ENCODE measurements around the gene ZSCAN25. TPM values are rescaled to one million over a fixed set of nuclear protein-coding genes. Genes with fewer than 3 reads are reported as not detected.
"Not testable (repeated sequence)": the region's sequence is repeated elsewhere in the genome, so short reads cannot be mapped to it uniquely, and the experiment has no call there.

The ZSCAN25 gene
- total RNA-seq, 1 donor from 2014 or later = 22.9 TPM

DNA sequence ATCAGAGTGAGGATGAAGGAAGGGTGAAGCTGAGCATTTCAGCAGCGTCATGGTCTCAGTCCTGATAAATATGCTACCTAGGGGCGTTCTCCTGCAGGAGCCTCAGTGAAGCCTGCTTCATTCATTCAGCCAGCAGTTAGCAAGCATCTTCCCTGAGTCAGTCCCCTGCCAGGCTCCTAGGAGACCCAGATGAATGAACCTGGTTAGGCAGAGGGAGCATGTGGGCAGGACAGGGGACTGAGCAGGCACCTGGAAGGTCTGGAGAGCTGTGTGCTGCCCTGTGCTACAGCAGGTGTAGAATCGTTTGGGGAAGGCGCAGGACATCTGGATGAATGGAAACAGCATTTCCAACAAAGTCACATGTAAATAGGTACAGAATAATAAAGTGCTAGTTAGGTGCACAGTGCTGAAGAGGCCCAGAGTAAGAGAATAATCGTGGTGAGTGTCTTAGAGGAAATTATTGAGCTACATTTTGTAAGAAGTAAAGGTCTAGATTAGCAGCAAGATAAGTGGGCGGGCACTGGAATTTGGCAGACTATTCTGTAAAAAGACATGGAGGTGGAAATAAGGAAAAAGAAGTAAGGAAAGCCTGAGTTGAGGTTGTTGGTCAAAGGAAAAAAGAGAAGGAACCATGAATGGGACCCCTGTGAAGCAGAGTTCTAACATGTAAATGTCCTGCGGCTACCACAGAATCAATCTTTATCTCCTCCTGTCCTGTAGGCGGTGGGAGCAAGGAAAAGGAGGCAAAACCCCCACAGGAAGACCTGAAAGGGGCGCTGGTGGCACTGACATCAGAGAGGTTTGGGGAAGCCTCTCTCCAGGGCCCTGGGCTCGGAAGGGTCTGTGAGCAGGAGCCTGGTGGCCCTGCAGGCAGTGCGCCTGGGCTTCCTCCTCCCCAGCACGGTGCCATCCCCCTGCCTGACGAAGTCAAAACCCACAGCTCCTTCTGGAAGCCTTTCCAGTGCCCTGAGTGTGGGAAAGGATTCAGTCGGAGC lies 12.0 kb downstream of the ZSCAN25 start:
- TF ChIP-seq CTCF (conservative IDR thresholded peaks at IDR 0.05) = no peak
- Mint-ChIP-seq H3K36me3 (peaks cover 36% of the 10 kb centered on the region), H3K27me3 (no peaks in the 10 kb centered on the region)

DNA sequence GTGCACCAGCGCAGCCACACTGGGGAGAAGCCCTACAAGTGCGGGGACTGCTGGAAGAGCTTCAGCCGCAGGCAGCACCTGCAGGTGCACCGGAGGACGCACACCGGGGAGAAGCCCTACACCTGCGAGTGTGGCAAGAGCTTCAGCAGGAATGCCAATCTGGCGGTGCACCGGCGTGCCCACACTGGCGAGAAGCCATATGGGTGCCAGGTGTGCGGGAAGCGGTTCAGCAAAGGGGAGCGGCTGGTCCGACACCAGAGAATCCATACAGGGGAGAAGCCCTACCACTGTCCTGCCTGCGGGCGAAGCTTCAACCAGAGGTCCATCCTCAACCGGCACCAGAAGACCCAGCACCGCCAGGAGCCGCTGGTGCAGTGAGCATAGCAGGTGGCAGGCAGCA lies 12.9 kb downstream of the ZSCAN25 start:
- Mint-ChIP-seq H3K4me1 (ENCODE audit: unreplicated experiment) (peaks cover 6% of the 10 kb centered on the region), H3K9me3 (no peaks in the 10 kb centered on the region), H3K27ac (no peak overlapping the region), H3K4me3 (no peak overlapping the region), H3K36me3 (peaks cover 36% of the 10 kb centered on the region), H3K27me3 (no peaks in the 10 kb centered on the region)
- DNase-seq (ENCODE audit: extremely low spot score, unreplicated experiment) = no peak
- no peak for TF ChIP-seq CTCF (conservative IDR thresholded peaks at IDR 0.05)

More for the DNA sequence above, 12.0 kb downstream of the ZSCAN25 start:
- Mint-ChIP-seq H3K4me3 (no peak overlapping the region), H3K9me3 (no peaks in the 10 kb centered on the region), H3K4me1 (ENCODE audit: unreplicated experiment) (peaks cover 6% of the 10 kb centered on the region), H3K27ac (no peak overlapping the region)
- peak; percentile 40 for DNase-seq (ENCODE audit: extremely low spot score, unreplicated experiment)

DNA sequence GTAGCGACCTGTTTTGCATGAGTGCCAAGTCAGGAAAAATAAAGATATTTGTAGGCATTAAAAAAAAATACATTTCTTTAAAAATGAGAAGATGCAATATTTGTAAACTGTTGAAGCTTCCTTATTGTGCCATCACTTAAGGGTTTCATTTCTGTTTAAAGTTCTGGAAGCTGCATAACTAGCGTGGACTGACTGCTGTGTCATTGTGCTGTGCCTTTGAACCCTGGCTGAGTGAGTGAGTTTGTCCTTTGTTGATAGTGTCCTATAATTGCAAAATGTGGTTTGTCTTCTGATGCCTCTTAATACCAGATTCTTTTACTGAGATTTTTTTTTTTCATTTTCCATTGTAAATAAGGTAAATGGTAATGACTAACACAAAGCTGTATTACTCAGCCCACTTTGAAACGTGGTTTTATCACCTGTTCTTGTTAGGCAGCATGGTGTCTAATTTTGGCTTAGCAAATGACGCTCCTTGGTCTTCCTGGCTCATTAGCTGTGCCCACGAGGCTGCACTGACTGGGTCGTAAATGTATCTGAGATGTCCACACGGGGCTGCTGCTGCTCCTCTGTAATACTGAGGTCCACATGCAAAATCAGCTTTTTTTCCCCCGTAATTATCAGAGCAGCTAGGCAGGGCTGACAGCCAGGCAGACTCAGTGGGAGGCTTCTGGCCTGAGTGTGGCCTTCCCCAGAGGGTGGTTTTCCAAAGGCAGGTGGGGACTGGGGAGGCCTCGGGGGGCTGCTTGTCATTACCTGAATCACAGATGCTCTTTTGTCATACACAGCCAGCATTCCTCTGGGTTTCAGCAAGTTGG lies 14.8 kb downstream of the ZSCAN25 start:
- peak overlapping the region; percentile 76 for H3K27ac Mint-ChIP-seq
- no peaks in the 10 kb centered on the region for H3K9me3 Mint-ChIP-seq
- no peaks in the 10 kb centered on the region for H3K27me3 Mint-ChIP-seq
- peak; percentile 45 for TF ChIP-seq CTCF (conservative IDR thresholded peaks at IDR 0.05)
- DNase-seq (ENCODE audit: extremely low spot score, unreplicated experiment) = no peak
- no peak overlapping the region for H3K4me3 Mint-ChIP-seq
- peaks cover 6% of the 10 kb centered on the region for H3K4me1 Mint-ChIP-seq (ENCODE audit: unreplicated experiment)
- peaks cover 26% of the 10 kb centered on the region for H3K36me3 Mint-ChIP-seq

DNA sequence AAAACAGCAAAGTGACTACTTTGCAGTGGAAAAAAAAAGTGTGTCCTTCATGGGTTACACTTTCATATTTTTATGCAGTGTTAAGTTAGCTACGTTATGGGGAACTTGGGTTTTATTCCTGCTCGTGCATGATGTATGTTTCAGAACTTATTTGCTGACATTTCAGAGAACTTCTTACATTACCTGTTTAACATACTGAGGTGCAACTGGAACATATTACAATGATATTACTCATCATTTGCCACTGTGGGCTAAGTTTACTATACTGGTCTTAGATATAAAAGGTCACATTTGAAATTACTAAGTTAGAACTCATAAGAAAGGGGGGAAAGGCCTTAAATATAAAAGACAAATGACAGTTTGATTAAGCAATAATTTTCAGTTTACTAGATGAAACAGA lies 20.7 kb downstream of the ZSCAN25 start:
- not testable (repeated sequence) for DNase-seq (ENCODE audit: extremely low spot score, unreplicated experiment); H3K4me3 Mint-ChIP-seq; H3K27ac Mint-ChIP-seq; H3K36me3 Mint-ChIP-seq; H3K9me3 Mint-ChIP-seq; H3K4me1 Mint-ChIP-seq (ENCODE audit: unreplicated experiment); H3K27me3 Mint-ChIP-seq

DNA sequence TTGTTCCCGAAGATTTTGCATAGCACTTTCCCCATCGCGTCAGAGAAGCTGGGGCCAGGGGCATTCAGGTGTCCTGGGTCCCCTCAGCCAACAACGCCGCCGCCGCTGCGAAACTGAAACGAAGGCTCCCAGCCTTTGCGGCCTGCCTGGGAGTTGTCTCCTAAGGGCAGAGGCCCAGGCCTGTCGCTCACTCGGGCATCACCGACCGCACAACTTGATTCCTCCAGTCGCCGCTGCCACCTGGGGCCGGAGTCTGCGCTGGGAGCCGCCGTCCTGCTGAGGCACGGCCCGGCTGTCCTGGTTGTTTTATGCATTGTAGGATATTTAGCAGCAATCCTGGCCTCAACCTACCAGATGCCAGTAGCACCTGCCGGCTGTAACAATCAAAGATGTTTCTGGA lies 22.0 kb downstream of the ZSCAN25 start:
- peaks cover 3% of the 10 kb centered on the region for H3K36me3 Mint-ChIP-seq
- TF ChIP-seq CTCF (conservative IDR thresholded peaks at IDR 0.05) = no peak
- no peak overlapping the region for H3K4me3 Mint-ChIP-seq
- H3K4me1 Mint-ChIP-seq (ENCODE audit: unreplicated experiment) = no peaks in the 10 kb centered on the region
- no peak for DNase-seq (ENCODE audit: extremely low spot score, unreplicated experiment)
- H3K27ac Mint-ChIP-seq = no peak overlapping the region
- H3K27me3 Mint-ChIP-seq = no peaks in the 10 kb centered on the region
- H3K9me3 Mint-ChIP-seq = no peaks in the 10 kb centered on the region

DNA sequence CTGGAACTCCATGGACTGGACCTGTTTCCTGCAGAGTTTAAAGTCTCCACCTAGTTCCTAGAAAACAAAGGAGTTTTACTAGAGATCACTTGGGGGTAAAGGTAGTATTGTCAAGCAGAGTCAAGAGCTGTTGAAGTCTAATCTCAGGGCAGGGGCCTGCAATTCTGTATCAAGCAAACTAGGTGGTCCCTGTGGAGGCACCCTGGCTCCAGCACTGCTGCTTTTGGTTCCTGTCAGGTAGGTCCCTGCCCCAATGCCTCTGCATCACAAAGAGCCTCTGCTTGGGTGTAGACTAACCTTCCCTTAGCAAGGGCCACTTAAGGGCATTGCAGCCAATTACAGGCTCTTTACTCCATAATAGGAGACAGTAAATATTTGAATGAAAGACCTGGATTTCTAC lies 22.5 kb downstream of the ZSCAN25 start:
- H3K27ac Mint-ChIP-seq = no peak overlapping the region
- H3K9me3 Mint-ChIP-seq = no peaks in the 10 kb centered on the region
- H3K27me3 Mint-ChIP-seq = no peaks in the 10 kb centered on the region
- H3K4me1 Mint-ChIP-seq (ENCODE audit: unreplicated experiment) = no peaks in the 10 kb centered on the region
- peaks cover 3% of the 10 kb centered on the region for H3K36me3 Mint-ChIP-seq
- no peak overlapping the region for H3K4me3 Mint-ChIP-seq
- no peak for TF ChIP-seq CTCF (conservative IDR thresholded peaks at IDR 0.05)
- no peak for DNase-seq (ENCODE audit: extremely low spot score, unreplicated experiment)
